MCF 10A (cell line): ENCODE measurements around the gene MRPL27. TPM values are rescaled to one million over a fixed set of nuclear protein-coding genes. Genes with fewer than 3 reads are reported as not detected.

Source experiments
- BruUV-seq: library from RNA; stranded (reverse); fragments of 400-500 nt; replicated peaks from 2 replicates; lab custom pipeline; 2021; lab: Mats Ljungman, UMichigan
- CTCF ChIA-PET: fragments of 300-600 bp; sonication (Branson Sonifier 250); formaldehyde crosslinking; extraction: SDS; loops from one replicate; lab custom pipeline; 2021; ENCODE audit warnings: antibody characterized with exemption, inconsistent platforms; lab: Yijun Ruan, JAX
- POLR2A ChIA-PET: fragments of 300-600, 350-650 bp; sonication (Branson Sonifier 250); formaldehyde crosslinking; extraction: SDS; loops from one replicate; lab custom pipeline; 2020; ENCODE audit warnings: antibody characterized with exemption, inconsistent platforms; lab: Yijun Ruan, JAX
- DNase-seq: peaks from one replicate; pipeline ENCODE4 v3.0.0-alpha.2; 2018; ENCODE audit not compliant: unreplicated experiment
- H3K27ac Mint-ChIP-seq: one replicate; pipeline ENCODE4 v1.8.0; 2022; ENCODE audit warnings: mild to moderate bottlenecking, low read depth, mixed read lengths; ENCODE audit not compliant: unreplicated experiment
- H3K27me3 Mint-ChIP-seq: one replicate; pipeline ENCODE4 v1.8.0; 2022; ENCODE audit warnings: mixed read lengths; ENCODE audit not compliant: insufficient read depth, unreplicated experiment
- H3K36me3 Mint-ChIP-seq: one replicate; pipeline ENCODE4 v1.8.0; 2022; ENCODE audit warnings: mild to moderate bottlenecking, moderate library complexity, mixed read lengths; ENCODE audit not compliant: insufficient read depth, unreplicated experiment
- H3K4me1 Mint-ChIP-seq: one replicate; pipeline ENCODE4 v1.8.0; 2022; ENCODE audit warnings: mixed read lengths; ENCODE audit not compliant: insufficient read depth, unreplicated experiment
- H3K4me3 Mint-ChIP-seq: one replicate; pipeline ENCODE4 v1.8.0; 2022; ENCODE audit warnings: mild to moderate bottlenecking, moderate library complexity, mixed read lengths; ENCODE audit not compliant: unreplicated experiment
- H3K9me3 Mint-ChIP-seq: one replicate; pipeline ENCODE4 v1.8.0; 2022; ENCODE audit warnings: mixed read lengths; ENCODE audit not compliant: unreplicated experiment
- intact Hi-C: fragments of 100-400 bp; cut with micrococcal nuclease; formaldehyde crosslinking; loops from 2 replicates; pipeline ENCODE4 v1.14.1; 2022
- total RNA-seq: library from RNA; stranded (reverse); gene quantifications from 2 replicates; pipeline ENCODE4 v1.2.3, GENCODE V29; 2022
- TF ChIP-seq, protein P1 (sequence below): fragments of 200-600 bp; IDR thresholded peaks from one replicate; pipeline ENCODE4 v1.8.0; 2022; ENCODE audit warnings: antibody characterized with exemption, mild to moderate bottlenecking; ENCODE audit not compliant: unreplicated experiment

Gene MRPL27
- total RNA-seq, 1 experiment from 2014 or later: 71.5 TPM

GRCh38 chr17:50347894-50348291 lies 25.1 kb downstream of the MRPL27 start:
- DNase-seq: no peak
- H3K4me3 Mint-ChIP-seq: peak overlapping the region; percentile 88
- no peaks in the 10 kb centered on the region for H3K9me3 Mint-ChIP-seq
- H3K27ac Mint-ChIP-seq: peak overlapping the region; percentile 59
- no peaks in the 10 kb centered on the region for H3K27me3 Mint-ChIP-seq
- H3K36me3 Mint-ChIP-seq: no peaks in the 10 kb centered on the region
- intact Hi-C loops: no loop called here
- TF ChIP-seq, protein P1, sequence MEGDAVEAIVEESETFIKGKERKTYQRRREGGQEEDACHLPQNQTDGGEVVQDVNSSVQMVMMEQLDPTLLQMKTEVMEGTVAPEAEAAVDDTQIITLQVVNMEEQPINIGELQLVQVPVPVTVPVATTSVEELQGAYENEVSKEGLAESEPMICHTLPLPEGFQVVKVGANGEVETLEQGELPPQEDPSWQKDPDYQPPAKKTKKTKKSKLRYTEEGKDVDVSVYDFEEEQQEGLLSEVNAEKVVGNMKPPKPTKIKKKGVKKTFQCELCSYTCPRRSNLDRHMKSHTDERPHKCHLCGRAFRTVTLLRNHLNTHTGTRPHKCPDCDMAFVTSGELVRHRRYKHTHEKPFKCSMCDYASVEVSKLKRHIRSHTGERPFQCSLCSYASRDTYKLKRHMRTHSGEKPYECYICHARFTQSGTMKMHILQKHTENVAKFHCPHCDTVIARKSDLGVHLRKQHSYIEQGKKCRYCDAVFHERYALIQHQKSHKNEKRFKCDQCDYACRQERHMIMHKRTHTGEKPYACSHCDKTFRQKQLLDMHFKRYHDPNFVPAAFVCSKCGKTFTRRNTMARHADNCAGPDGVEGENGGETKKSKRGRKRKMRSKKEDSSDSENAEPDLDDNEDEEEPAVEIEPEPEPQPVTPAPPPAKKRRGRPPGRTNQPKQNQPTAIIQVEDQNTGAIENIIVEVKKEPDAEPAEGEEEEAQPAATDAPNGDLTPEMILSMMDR: no peak
- H3K4me1 Mint-ChIP-seq: peaks cover 22% of the 10 kb centered on the region
- POLR2A ChIA-PET: interaction anchor here (0.6 to 2.9 kb wide), 6 partner anchors 8 to 131 kb away, joined by 3 to 14 read pairs (median 6); partner anchors contain the start of genes LRRC59 and RSAD1
- CTCF ChIA-PET: interaction anchor here (0.6 to 2.0 kb wide), 8 partner anchors 13 to 435 kb away, joined by 3 to 10 read pairs (median 4); no protein-coding TSS in a partner anchor
- BruUV-seq: no TSS peak

- BruUV-seq: no TSS peak
- Mint-ChIP-seq H3K4me1 (peaks cover 22% of the 10 kb centered on the region), H3K9me3 (no peaks in the 10 kb centered on the region), H3K36me3 (no peaks in the 10 kb centered on the region), H3K27me3 (no peaks in the 10 kb centered on the region), H3K27ac (peak overlapping the region; percentile 90), H3K4me3 (peak overlapping the region; percentile 88)
- intact Hi-C loops: no loop called here
- TF ChIP-seq, protein P1: no peak
- ChIA-PET CTCF (interaction anchor here (0.6 to 2.0 kb wide), 6 partner anchors 14 to 435 kb away, joined by 3 to 7 read pairs (median 3); no protein-coding TSS in a partner anchor), POLR2A (interaction anchor here (0.5 to 2.9 kb wide), 15 partner anchors 8 to 169 kb away, joined by 3 to 15 read pairs (median 4); partner anchors contain the start of genes EME1, LRRC59, MRPL27 and RSAD1)
- DNase-seq: no peak
These were observed 25.7 kb downstream of the MRPL27 start for GRCh38 chr17:50347117-50347893.

DNA sequence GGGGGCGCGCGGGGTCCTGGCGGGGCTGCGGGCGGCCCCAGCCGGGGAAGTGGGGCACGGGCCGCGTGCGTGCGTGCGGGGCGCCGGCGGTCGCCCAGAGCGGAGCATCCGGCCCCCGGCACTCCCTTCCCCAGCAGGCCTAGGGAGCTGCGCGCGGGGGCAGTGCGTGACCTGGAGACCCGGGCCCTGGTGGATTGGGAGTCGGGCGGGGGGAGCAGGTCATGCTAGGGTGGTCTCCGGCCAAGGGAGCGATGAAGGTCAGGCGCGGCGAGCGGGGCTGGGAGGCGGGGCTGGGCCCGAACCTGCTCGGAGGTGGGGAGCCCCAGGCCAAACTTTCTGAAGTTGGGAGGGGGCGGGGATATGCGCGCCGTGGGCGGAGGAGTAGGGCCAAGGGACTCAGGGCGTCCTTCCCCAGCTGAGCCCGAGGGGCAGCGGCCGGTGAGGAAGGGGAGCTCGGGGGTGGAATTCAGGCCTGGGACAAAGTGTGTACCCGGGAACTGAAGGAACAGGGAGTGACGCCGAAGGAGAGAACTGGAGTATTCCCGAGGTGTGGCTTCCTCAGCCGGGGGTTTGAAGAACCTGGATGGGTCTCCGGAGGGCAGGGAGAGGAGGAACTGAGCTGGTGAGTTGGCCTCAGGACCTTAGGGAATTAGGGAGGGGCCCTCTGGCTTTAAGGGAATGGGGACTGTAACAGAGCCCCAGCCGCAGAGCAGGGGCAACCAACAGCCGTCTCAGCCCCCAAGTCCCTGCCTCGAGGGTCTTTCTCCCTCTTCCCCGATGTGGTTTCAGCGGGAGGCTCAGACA lies 26.5 kb downstream of the MRPL27 start:
- peaks cover 15% of the 10 kb centered on the region for H3K4me1 Mint-ChIP-seq
- CTCF ChIA-PET: interaction anchor here (0.5 to 2.0 kb wide), 2 partner anchors 16 to 285 kb away, joined by 3 to 7 read pairs; no protein-coding TSS in a partner anchor
- TF ChIP-seq, protein P1: no peak
- H3K27ac Mint-ChIP-seq: peak overlapping the region; percentile 90
- intact Hi-C loops: no loop called here
- BruUV-seq: no TSS peak
- peak; percentile 47 for DNase-seq
- POLR2A ChIA-PET: interaction anchor here (0.6 to 2.9 kb wide), 16 partner anchors 9 to 168 kb away, joined by 3 to 15 read pairs (median 4); partner anchors contain the start of genes EME1, LRRC59, MRPL27 and RSAD1
- no peaks in the 10 kb centered on the region for H3K27me3 Mint-ChIP-seq
- H3K36me3 Mint-ChIP-seq: no peaks in the 10 kb centered on the region
- peak overlapping the region; percentile 88 for H3K4me3 Mint-ChIP-seq
- H3K9me3 Mint-ChIP-seq: no peaks in the 10 kb centered on the region
